Tibial nerve (tissue), 4 donors: Measurements from ENCODE around the gene BPTF.

Source experiments
- EP300 ChIP-seq, 2 donors: sonication (generic); formaldehyde crosslinking; IDR thresholded peaks; one replicate each; pipeline ENCODE4 v1.6.1; 2017; ENCODE audit warnings: antibody characterized with exemption in 2 of 2, mild to moderate bottlenecking in 1 of 2
- TF ChIP-seq, protein P1 (sequence below), 5 experiments: fragments of 200-600 bp in 3 of 5; fragments of 450-650 bp in 2 of 5; sonication (generic) in 3 of 5; IDR thresholded peaks; one replicate each; pipeline ENCODE4 v1.5.1; 2016 to 2019; ENCODE audit warnings: antibody characterized with exemption in 5 of 5, mild to moderate bottlenecking in 3 of 5, moderate library complexity in 2 of 5

DNA sequence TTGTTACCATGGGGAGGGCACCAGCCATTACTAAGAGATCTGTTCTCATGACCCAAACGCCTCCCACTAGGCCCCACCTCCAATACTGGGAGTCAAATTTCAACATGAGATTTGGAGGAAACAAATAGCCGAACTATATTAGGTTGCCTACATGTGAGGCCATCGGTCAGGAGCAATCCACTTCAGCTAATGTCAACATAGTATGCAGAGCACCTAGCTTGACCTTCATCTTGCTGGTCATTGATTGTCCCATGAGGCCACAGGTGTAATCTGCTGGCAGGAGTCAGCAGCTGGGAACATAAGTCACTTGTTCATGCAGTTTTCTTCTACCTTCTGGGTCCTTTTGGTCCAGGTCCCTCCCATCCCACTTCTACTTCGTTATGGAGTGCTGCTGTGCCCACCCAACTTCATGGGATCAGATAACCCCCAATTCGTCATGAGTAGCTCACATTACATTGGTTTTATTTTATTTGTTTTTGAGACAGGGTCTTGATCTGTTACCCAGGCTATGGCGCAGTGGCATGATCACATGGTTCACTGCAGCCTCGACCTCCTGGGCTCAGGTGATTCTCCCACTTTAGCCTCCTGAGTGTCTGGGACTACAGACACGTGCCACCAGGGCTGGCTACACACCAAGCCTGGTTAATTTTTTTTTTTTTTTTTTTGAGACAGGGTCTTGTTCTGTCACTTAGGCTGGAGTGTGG, 204.4 kb downstream of the BPTF start:
- TF ChIP-seq EP300 (IDR thresholded peaks at IDR 0.05): no peak
- TF ChIP-seq, protein P1, sequence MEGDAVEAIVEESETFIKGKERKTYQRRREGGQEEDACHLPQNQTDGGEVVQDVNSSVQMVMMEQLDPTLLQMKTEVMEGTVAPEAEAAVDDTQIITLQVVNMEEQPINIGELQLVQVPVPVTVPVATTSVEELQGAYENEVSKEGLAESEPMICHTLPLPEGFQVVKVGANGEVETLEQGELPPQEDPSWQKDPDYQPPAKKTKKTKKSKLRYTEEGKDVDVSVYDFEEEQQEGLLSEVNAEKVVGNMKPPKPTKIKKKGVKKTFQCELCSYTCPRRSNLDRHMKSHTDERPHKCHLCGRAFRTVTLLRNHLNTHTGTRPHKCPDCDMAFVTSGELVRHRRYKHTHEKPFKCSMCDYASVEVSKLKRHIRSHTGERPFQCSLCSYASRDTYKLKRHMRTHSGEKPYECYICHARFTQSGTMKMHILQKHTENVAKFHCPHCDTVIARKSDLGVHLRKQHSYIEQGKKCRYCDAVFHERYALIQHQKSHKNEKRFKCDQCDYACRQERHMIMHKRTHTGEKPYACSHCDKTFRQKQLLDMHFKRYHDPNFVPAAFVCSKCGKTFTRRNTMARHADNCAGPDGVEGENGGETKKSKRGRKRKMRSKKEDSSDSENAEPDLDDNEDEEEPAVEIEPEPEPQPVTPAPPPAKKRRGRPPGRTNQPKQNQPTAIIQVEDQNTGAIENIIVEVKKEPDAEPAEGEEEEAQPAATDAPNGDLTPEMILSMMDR (IDR thresholded peaks at IDR 0.05): no peak
